DOHH2 (cell line): Measurements from ENCODE around the gene SUDS3.

Experiments used
- H3F3A ChIP-seq: fragments of 200-600 bp; sonication (generic), shearing (Covaris generic); 2 replicates; pipeline ENCODE4 v1.6.0; 2016; ENCODE audit warnings: antibody characterized with exemption, mild to moderate bottlenecking; ENCODE audit not compliant: control insufficient read depth, insufficient read depth
- H3K27ac ChIP-seq: fragments of 200-600 bp; sonication (generic); 2 replicates; pipeline ENCODE4 v1.5.1; 2014; ENCODE audit warnings: low read depth, mild to moderate bottlenecking, low read length, moderate library complexity
- H3K27me3 ChIP-seq: fragments of 200-600 bp; sonication (generic); 2 replicates; pipeline ENCODE4 v1.6.1; 2014; ENCODE audit warnings: mild to moderate bottlenecking, low read length, mixed read lengths; ENCODE audit not compliant: control insufficient read depth
- H3K36me3 ChIP-seq: fragments of 200-600 bp; sonication (generic); 2 replicates; pipeline ENCODE4 v1.6.1; 2014; ENCODE audit warnings: mild to moderate bottlenecking, low read length, moderate library complexity, mixed read lengths; ENCODE audit not compliant: control insufficient read depth
- H3K4me1 ChIP-seq: fragments of 200-600 bp; sonication (generic); 2 replicates; pipeline ENCODE4 v1.6.1; 2014; ENCODE audit warnings: mild to moderate bottlenecking, low read length, mixed read lengths; ENCODE audit not compliant: control insufficient read depth
- H3K4me2 ChIP-seq: fragments of 200-600 bp; sonication (generic); 2 replicates; pipeline ENCODE4 v1.6.0; 2014; ENCODE audit warnings: mild to moderate bottlenecking, low read length, moderate library complexity
- H3K4me3 ChIP-seq: fragments of 200-600 bp; sonication (generic); 2 replicates; pipeline ENCODE4 v1.5.1; 2014; ENCODE audit warnings: mild to moderate bottlenecking, low read length, mixed read lengths
- H3K79me2 ChIP-seq: fragments of 200-600 bp; sonication (generic); 2 replicates; pipeline ENCODE4 v1.6.1; 2014; ENCODE audit warnings: mild to moderate bottlenecking, low read length, mixed read lengths; ENCODE audit not compliant: control insufficient read depth
- H3K9me2 ChIP-seq: fragments of 200-600 bp; sonication (generic); replicated peaks from 2 replicates; pipeline ENCODE4 v1.6.1; 2014; ENCODE audit warnings: mild to moderate bottlenecking, low read length, mixed read lengths; ENCODE audit not compliant: control insufficient read depth
- H3K9me3 ChIP-seq: fragments of 200-600 bp; sonication (generic); 2 replicates; pipeline ENCODE4 v1.6.1; 2014; ENCODE audit warnings: antibody characterized with exemption, low read length, mixed read lengths; ENCODE audit not compliant: control insufficient read depth, insufficient read depth
- H4K20me1 ChIP-seq: fragments of 200-600 bp; sonication (generic); 2 replicates; pipeline ENCODE4 v1.6.0; 2014; ENCODE audit warnings: low read depth, mild to moderate bottlenecking, antibody characterized with exemption, low read length, moderate library complexity; ENCODE audit not compliant: control insufficient read depth, insufficient read depth
- EZH2phosphoT487 ChIP-seq: fragments of 200-600 bp; sonication (generic); IDR thresholded peaks from 2 replicates; pipeline ENCODE4 v1.6.1; 2017; ENCODE audit warnings: borderline replicate concordance, mild to moderate bottlenecking, antibody characterized with exemption, low read length, moderate library complexity, mixed read lengths
- TF ChIP-seq, protein P1 (sequence below): fragments of 200-600 bp; sonication (generic); IDR thresholded peaks from one replicate; pipeline ENCODE4 v1.5.1; 2014; ENCODE audit warnings: antibody characterized with exemption, mild to moderate bottlenecking, low read depth, low read length; ENCODE audit not compliant: poor library complexity, severe bottlenecking

Gene SUDS3

DNA sequence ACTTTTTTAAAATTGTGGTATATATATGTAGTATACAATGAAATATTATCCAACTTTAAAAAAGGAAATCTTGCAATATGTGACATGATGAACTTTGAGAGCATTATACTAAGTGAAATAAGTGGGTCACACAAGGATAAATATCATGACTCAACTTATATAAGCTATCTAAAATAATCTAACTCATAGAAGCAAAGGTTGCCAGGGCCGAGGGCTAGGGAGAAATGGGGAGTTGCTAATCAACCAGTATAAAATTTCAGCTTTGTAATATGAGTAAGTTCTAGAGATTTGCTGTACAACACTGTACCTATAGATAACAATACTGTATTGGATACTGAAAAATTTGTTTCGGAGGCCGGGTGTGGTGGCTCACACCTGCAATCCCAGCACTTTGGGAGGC lies 42.1 kb upstream of the SUDS3 start:
- Histone ChIP-seq H3F3A (peaks cover 4% of the 10 kb centered on the region; the same call in 1 of the 2 replicates), H3K27ac (no peak overlapping the region), H3K4me3 (no peak overlapping the region), H4K20me1 (no peaks in the 10 kb centered on the region), H3K9me3 (no peaks in the 10 kb centered on the region), H3K79me2 (peaks cover 82% of the 10 kb centered on the region), H3K27me3 (no peaks in the 10 kb centered on the region), H3K4me1 (peaks cover 37% of the 10 kb centered on the region), H3K4me2 (no peak overlapping the region), H3K36me3 (no peaks in the 10 kb centered on the region; the same call in none of the 2 replicates), H3K9me2 (no peaks in the 10 kb centered on the region)
- no peak for TF ChIP-seq EZH2phosphoT487
- TF ChIP-seq, protein P1, sequence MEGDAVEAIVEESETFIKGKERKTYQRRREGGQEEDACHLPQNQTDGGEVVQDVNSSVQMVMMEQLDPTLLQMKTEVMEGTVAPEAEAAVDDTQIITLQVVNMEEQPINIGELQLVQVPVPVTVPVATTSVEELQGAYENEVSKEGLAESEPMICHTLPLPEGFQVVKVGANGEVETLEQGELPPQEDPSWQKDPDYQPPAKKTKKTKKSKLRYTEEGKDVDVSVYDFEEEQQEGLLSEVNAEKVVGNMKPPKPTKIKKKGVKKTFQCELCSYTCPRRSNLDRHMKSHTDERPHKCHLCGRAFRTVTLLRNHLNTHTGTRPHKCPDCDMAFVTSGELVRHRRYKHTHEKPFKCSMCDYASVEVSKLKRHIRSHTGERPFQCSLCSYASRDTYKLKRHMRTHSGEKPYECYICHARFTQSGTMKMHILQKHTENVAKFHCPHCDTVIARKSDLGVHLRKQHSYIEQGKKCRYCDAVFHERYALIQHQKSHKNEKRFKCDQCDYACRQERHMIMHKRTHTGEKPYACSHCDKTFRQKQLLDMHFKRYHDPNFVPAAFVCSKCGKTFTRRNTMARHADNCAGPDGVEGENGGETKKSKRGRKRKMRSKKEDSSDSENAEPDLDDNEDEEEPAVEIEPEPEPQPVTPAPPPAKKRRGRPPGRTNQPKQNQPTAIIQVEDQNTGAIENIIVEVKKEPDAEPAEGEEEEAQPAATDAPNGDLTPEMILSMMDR, result no peak

DNA sequence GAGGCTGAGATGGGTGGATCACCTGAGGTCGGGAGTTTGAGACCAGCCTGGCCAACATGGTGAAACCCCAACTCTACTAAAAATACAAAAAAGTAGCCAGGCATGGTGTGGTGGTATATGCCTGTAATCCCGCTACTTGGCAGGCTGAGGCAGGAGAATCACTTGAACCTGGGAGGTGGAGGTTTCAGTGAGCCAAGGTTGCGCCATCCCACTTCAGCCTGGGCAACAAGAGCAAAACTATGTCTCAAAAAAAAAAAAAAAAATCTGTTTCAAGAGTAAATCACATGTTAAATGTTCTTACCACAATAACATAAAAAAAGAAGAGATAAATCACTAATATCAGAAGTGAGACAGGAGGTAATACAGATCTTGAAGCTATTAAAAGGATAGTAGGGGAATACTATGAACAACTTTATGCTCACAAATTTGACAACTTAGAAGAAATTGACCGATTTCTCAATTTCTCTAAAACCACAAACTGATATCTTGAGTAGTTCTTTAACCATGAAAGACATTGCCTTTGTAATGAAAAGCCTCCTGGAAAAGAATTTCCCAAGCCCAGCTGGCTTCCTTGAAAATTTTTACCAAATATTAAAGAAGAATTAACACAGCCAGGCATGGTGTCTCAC lies 41.3 kb upstream of the SUDS3 start:
- H3K27ac ChIP-seq, result no peak overlapping the region
- H3K4me2 ChIP-seq, result no peak overlapping the region
- TF ChIP-seq, protein P1, result no peak
- TF ChIP-seq EZH2phosphoT487, result no peak
- peaks cover 82% of the 10 kb centered on the region for H3K79me2 ChIP-seq
- H3K27me3 ChIP-seq, result no peaks in the 10 kb centered on the region
- no peaks in the 10 kb centered on the region; the same call in none of the 2 replicates for H3K36me3 ChIP-seq
- peaks cover 4% of the 10 kb centered on the region; the same call in 1 of the 2 replicates for H4K20me1 ChIP-seq
- H3K9me2 ChIP-seq, result no peaks in the 10 kb centered on the region
- H3K9me3 ChIP-seq, result no peaks in the 10 kb centered on the region
- no peak overlapping the region for H3K4me3 ChIP-seq
- peaks cover 6% of the 10 kb centered on the region; the same call in 1 of the 2 replicates for H3F3A ChIP-seq
- H3K4me1 ChIP-seq, result peaks cover 30% of the 10 kb centered on the region

DNA sequence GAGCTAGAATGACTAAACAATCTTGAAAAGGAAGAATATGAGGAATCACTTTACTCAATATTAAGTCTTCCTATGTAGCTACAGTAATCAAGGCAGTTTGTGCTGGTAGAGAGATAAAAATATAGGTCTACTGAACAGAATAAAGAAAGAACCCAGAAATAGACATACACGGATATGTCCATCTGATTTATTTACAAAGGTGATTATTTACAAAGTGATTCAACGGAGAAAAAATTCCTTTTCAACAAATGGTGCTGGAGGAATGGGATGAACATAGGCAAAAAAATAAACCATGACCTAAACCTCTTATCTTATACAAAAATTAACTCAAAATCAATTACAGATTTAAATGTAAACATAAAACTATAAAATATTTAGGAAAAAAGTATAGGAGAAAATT lies 40.2 kb upstream of the SUDS3 start:
- Histone ChIP-seq H3K79me2 (peaks cover 83% of the 10 kb centered on the region), H3K9me2 (no peaks in the 10 kb centered on the region), H3K27ac (no peak overlapping the region), H3K9me3 (no peaks in the 10 kb centered on the region), H3K4me1 (peaks cover 19% of the 10 kb centered on the region), H3K4me2 (no peak overlapping the region), H3K36me3 (no peaks in the 10 kb centered on the region; the same call in none of the 2 replicates), H4K20me1 (peaks cover 6% of the 10 kb centered on the region; the same call in 1 of the 2 replicates), H3K27me3 (no peaks in the 10 kb centered on the region), H3F3A (peaks cover 6% of the 10 kb centered on the region; the same call in 1 of the 2 replicates), H3K4me3 (no peak overlapping the region)
- no peak for TF ChIP-seq EZH2phosphoT487
- TF ChIP-seq, protein P1, result no peak
